C4-2B (cell line): Measurements from ENCODE around the gene SORCS2.

ENCODE experiments used
- CTCF ChIP-seq: fragments of 450-650 bp; conservative IDR thresholded peaks from 2 replicates; pipeline ENCODE4 v1.5.1; 2017; ENCODE audit warnings: mild to moderate bottlenecking
- ZFX ChIP-seq: fragments of 450-650 bp; IDR thresholded peaks from 2 replicates; pipeline ENCODE4 v1.6.1; 2017

GRCh38 chr4:7369511-7369910, 177.2 kb downstream of the SORCS2 start:
- TF ChIP-seq CTCF (no peak), ZFX (no peak)
